Small intestine (tissue), 7 donors: ENCODE data around the gene ATP5PD. TPM values are rescaled to one million over a fixed set of nuclear protein-coding genes. Genes with fewer than 3 reads are reported as not detected.
"Not testable (repeated sequence)": the region's sequence is repeated elsewhere in the genome, so short reads cannot be mapped to it uniquely, and the experiment has no call there.

Experiments used
- DNase-seq, 2 donors: peaks; one replicate each; pipeline versions ENCODE4 v3.0.0 to v3.0.0-alpha.2; 2013
- FAIRE-seq: peaks from 2 replicates; lab custom pipeline; 2012; peaks lifted over from hg19 to GRCh38; lab: Jason Lieb, UNC
- H3K27ac ChIP-seq, 3 donors: one replicate each; pipeline ENCODE4 v1.5.1; 2013; ENCODE audit warnings: low read length in 2 of 3, mild to moderate bottlenecking in 2 of 3, control low read depth in 1 of 3, inconsistent platforms in 1 of 3, low read depth in 1 of 3, moderate library complexity in 1 of 3
- H3K27me3 ChIP-seq, 3 donors: one replicate each; pipeline ENCODE4 v1.6.1; 2013; ENCODE audit warnings: low read length in 3 of 3, inconsistent platforms in 1 of 3; ENCODE audit not compliant: control insufficient read depth in 3 of 3, insufficient read depth in 3 of 3
- H3K36me3 ChIP-seq, 3 donors: one replicate each; pipeline ENCODE4 v1.6.1; 2013; ENCODE audit warnings: low read length in 3 of 3, inconsistent platforms in 1 of 3, low read depth in 1 of 3, mild to moderate bottlenecking in 1 of 3, moderate library complexity in 1 of 3; ENCODE audit not compliant: control insufficient read depth in 3 of 3, insufficient read depth in 2 of 3
- H3K4me1 ChIP-seq, 3 donors: one replicate each; pipeline ENCODE4 v1.6.1; 2013; ENCODE audit warnings: low read length in 2 of 3, inconsistent platforms in 1 of 3, low read depth in 1 of 3, mild to moderate bottlenecking in 1 of 3, moderate library complexity in 1 of 3; ENCODE audit not compliant: control insufficient read depth in 3 of 3, insufficient read depth in 2 of 3
- H3K4me3 ChIP-seq, 3 donors: one replicate each; pipeline ENCODE4 v1.5.1; 2013; ENCODE audit warnings: low read length in 3 of 3, control low read depth in 1 of 3, inconsistent platforms in 1 of 3, low read depth in 1 of 3, mild to moderate bottlenecking in 1 of 3, moderate library complexity in 1 of 3
- H3K9me3 ChIP-seq, 2 donors: one replicate each; pipeline ENCODE4 v1.6.1; 2013; ENCODE audit warnings: low read depth in 1 of 2, low read length in 1 of 2; ENCODE audit not compliant: control insufficient read depth in 2 of 2, insufficient read depth in 1 of 2
- WGBS, 3 donors: extraction: QIAGEN DNeasy Blood & Tissue Kit; methylation state at CpG; one replicate each; pipeline ENCODE4 v1.1.7; 2013; 5-methylcytosine and 5-hydroxymethylcytosine counted together
- polyA plus RNA-seq, 4 donors: library from polyadenylated mRNA; stranded (reverse) in 3 of 4; unstranded in 1 of 4; fragments of 200-250 nt in 3 of 4; fragments of 120-200 nt in 1 of 4; gene quantifications; one replicate each; pipeline versions ENCODE4 v1.2.1 to v1.2.3, GENCODE V29; 2013
- donor health status: healthy with polysubstance abuse.
- donor health status: control.
- donor health status: control.
- donor health status: Bipolar disorder and iron deficiency.
- donor health status: healthy.

Gene ATP5PD
- polyA plus RNA-seq, 4 donors: 286 to 919 (median 609) TPM

DNA sequence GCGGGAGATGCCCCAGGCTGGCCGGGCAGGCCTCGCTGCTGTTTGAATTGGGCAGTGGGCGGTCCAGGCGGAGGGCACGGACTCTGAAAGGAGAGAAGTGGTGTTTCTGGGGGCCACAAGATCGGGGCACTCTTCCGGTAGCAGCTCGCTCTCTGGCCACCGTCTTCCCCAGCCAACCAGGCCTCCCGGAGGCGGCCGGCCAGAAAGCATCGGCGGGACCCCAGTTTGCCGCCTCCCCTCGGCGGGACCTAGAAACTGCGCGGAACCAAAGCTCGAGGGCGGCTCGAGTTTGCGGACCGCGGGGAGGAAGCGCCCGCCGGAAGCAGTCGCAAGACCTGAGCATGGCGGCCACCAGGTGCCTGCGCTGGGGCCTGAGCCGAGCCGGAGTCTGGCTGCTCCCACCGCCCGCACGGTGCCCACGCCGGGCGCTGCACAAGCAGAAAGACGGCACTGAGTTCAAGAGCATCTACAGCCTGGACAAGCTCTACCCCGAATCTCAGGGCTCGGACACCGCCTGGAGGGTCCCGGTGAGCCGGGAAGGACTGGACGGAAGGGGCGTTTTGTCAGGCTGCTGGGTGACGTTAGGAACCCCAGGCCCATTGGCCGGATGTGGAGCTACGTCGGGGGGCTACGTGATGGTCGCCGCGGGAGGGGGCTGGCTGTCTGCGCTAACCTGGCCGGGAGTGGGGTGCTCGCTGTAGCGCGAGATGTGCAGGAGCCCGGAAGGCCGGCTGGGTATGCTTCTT is 34.2 kb downstream of the ATP5PD start, which contains the start of gene MRPL58:
MRPL58 (plus strand) TSS at position 325 of the 746 bp plus-strand sequence; CDS start at position 342, 17 bp downstream.
- H3K27ac ChIP-seq: peak within 1 kb of the TSS; percentile 27 to 93 (median 87)
- FAIRE-seq (no peak), DNase-seq (peak; percentile 76 to 93)
- WGBS, 3 donors: 0 to 2% (median 1%) methylated on average over 57 to 63 of the region's 63 CpGs
- H3K27me3 ChIP-seq: no peaks in the 10 kb centered on the region
- H3K4me3 ChIP-seq: peak within 1 kb of the TSS; percentile 44 to 93 (median 85)
- peaks cover 3 to 15% (median 5%) of the 10 kb centered on the region in 3 donors for H3K4me1 ChIP-seq
- peaks cover 0 to 17% (median 0%) of the 10 kb centered on the region in 3 donors for H3K36me3 ChIP-seq
- H3K9me3 ChIP-seq: no peaks in the 10 kb centered on the region

DNA sequence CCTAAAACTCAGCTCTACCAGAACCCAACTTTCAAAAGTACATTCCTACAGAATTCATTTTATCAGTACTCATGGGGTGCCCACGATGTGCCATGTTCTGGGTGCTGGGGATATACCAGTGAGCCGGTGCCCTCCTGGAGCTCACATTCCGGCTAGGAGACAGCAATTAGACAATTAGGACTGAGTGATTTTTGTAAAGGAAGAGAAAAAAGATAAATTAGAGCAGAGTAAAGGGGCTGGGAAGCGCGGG is 34.7 kb downstream of the ATP5PD start:
- Histone ChIP-seq H3K27ac (peak overlapping the region in 2 of 3 donors; percentile 87 to 93), H3K4me1 (peaks cover 3 to 15% (median 5%) of the 10 kb centered on the region in 3 donors), H3K9me3 (no peaks in the 10 kb centered on the region), H3K4me3 (peak overlapping the region; percentile 44 to 93 (median 85)), H3K27me3 (no peaks in the 10 kb centered on the region), H3K36me3 (peaks cover 0 to 14% (median 0%) of the 10 kb centered on the region in 3 donors)
- no peak for DNase-seq
- WGBS, 3 donors: 17 to 39% (median 26%) methylated on average over 5 of the region's 5 CpGs
- no peak for FAIRE-seq

DNA sequence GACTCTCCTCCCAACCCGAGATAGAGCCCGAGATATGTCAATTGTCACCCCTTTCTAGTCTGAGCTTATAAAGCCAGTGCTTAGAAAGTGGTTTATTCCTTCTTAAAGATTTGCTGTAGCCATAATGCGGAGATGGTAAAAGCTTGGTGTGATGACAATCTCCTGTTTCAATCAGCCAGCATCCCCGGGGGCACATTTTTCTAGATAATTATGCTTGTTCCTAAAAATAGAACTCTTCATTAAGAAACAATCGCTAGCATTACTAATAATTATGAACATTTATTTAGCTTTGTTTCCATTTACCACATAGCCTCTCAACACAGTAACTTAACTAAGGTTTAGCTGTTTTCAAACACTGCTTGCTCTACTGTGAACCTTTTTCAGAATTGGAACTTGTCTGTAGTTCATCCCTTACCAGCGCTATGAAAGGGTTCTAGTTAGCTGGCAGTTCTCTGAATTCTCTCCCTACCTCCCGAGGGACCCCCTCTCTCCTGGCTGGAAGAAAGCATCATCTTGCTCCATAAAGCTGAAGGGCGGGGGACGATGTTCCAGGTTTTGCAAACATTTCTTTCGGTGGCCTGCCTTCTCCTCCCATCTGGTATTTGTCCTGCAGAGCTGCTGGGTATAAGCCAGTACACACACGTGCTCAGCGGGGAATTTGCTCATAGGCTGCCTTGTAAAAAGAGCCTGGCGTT is 35.2 kb downstream of the ATP5PD start:
- no peak for FAIRE-seq
- Histone ChIP-seq H3K4me3 (peak overlapping the region in 1 of 3 donors; percentile 93), H3K9me3 (no peaks in the 10 kb centered on the region), H3K4me1 (peaks cover 3 to 15% (median 5%) of the 10 kb centered on the region in 3 donors), H3K27ac (peak overlapping the region in 2 of 3 donors; percentile 87 to 93), H3K36me3 (peaks cover 0 to 11% (median 0%) of the 10 kb centered on the region in 3 donors), H3K27me3 (no peaks in the 10 kb centered on the region)
- 42 to 69% (median 57%) methylated on average over 13 of the region's 13 CpGs for WGBS, 3 donors
- DNase-seq: peak in 1 of 2 donors; percentile 54

DNA sequence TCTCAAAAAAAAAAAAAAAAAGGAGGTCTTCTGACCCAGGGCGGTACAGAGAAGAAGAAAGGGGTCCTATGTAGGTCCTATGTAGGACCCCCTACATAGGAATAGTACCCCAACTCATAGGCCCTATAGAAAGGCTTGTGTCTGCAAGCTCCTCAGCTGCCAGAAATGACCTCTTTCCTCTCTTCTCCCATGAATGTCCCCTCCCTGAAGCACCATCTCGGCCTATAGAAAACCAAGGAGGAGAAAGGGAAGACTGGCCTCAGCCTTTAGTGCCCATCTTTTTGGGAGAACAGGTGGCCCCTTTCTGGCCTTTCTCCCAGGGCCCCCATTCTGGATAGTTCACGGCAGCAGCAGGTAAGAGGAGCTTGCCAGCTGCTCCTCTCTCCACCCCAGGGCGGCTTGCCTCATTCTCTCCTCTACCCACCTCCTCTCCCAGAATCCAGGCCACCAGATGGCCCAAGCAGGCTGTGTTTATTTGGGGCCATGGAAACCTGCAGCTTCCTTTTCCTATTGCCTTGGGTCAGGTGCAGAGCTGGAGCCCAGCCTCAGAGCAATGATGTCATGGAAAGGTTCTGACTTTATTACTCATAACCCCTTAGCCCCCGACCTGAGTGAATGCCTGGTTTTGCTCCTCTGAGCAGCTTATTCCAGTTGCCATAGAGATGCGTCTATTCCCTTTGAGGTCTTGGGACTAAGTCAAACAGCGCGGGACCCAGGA is 35.9 kb downstream of the ATP5PD start:
- Histone ChIP-seq H3K4me3 (no peak overlapping the region), H3K27me3 (no peaks in the 10 kb centered on the region), H3K36me3 (peaks cover 0 to 5% (median 0%) of the 10 kb centered on the region in 3 donors), H3K4me1 (peaks cover 3 to 15% (median 5%) of the 10 kb centered on the region in 3 donors), H3K9me3 (no peaks in the 10 kb centered on the region), H3K27ac (peak overlapping the region in 2 of 3 donors; percentile 55 to 93)
- WGBS, 3 donors: 60 to 67% (median 61%) methylated on average over 7 to 8 of the region's 8 CpGs
- peak; percentile 56 to 67 for DNase-seq
- FAIRE-seq: no peak

DNA sequence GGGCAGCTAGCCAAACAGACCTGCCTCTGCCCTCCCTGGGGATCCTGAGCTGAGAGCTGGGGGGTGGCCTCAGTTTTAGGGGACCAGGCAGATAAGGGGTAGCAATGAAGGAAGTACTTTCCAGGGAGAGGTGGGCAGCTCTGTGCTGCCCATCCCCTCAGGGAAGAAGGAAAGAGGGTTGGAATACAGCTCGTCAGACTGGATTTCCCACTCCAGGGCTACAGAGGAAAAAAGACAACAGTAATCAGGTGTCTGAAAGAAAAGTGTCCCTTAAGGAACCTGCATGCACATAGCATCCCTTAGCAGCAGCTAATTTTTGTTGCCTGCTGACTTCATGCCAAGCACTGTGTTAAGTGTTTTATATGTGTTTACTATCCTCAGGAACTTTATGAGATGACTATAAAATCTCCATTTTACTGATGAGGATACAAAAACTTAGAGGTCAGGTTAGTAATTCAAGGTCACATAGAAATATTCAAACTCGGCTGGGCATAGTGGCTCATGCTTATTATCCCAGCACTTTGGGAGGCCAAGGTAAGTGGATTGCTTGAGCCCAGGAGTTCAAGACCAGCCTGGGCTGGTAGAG is 37.5 kb downstream of the ATP5PD start:
- H3K36me3 ChIP-seq: peaks cover 0 to 14% (median 4%) of the 10 kb centered on the region in 3 donors
- H3K4me3 ChIP-seq: no peak overlapping the region
- H3K9me3 ChIP-seq: no peaks in the 10 kb centered on the region
- H3K4me1 ChIP-seq: peaks cover 3 to 15% (median 5%) of the 10 kb centered on the region in 3 donors
- 38 to 63% (median 42%) methylated on average over 2 of the region's 2 CpGs for WGBS, 3 donors
- no peaks in the 10 kb centered on the region for H3K27me3 ChIP-seq
- DNase-seq: no peak
- H3K27ac ChIP-seq: no peak overlapping the region
- no peak for FAIRE-seq

DNA sequence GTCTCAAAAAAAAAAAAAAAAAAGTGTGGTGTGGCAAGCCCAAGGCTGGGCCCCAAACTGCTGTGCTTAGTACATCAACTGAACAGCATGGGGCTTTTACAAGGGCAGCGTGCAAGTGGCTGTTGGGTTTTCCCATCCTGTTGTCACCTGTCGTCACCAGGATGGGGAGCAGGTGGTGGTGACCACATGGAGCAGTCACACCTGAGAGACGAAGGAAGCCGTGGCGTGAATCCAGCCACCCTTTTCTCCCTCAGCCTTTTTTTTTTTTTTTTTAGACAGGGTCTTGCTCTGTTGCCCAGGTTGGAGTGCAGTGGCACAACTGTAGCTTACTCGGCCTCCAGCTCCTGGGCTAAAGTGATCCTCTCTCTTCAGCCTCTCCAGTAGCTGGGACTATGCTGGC is 38.4 kb downstream of the ATP5PD start:
- WGBS, 3 donors: 78 to 93% (median 86%) methylated on average over 6 of the region's 6 CpGs
- DNase-seq: no peak
- Histone ChIP-seq H3K36me3 (peaks cover 0 to 23% (median 4%) of the 10 kb centered on the region in 3 donors), H3K9me3 (no peaks in the 10 kb centered on the region), H3K27me3 (no peaks in the 10 kb centered on the region), H3K27ac (no peak overlapping the region), H3K4me3 (no peak overlapping the region), H3K4me1 (peaks cover 0 to 9% (median 1%) of the 10 kb centered on the region in 3 donors)
- FAIRE-seq: no peak

DNA sequence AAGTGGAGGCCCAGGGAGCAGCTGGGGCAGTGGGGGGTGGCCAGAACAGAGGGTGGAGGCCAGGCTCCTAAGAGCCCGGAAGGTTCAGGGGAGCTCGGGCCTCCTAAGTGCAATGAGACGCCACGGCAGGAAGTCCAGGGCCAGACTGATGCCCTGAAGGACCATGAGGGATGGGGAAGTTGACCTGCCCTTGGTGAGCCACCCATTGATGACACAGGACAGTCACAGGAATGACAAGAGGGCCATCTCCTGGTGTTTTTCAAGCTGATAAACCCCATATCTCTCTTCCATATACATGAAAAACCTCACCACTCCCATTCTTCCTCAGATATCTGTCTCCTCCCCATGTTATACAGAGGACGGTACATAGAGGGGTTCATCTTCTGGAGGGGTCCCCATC is 40.1 kb downstream of the ATP5PD start:
- DNase-seq (no peak), FAIRE-seq (no peak)
- no peak overlapping the region for H3K4me3 ChIP-seq
- no peaks in the 10 kb centered on the region for H3K27me3 ChIP-seq
- WGBS, 3 donors: 78 to 84% (median 80%) methylated on average over 5 of the region's 5 CpGs
- peaks cover 0 to under 1% (median 0%) of the 10 kb centered on the region in 3 donors for H3K4me1 ChIP-seq
- peaks cover 0 to 38% (median 13%) of the 10 kb centered on the region in 3 donors for H3K36me3 ChIP-seq
- no peak overlapping the region for H3K27ac ChIP-seq
- no peaks in the 10 kb centered on the region for H3K9me3 ChIP-seq

DNA sequence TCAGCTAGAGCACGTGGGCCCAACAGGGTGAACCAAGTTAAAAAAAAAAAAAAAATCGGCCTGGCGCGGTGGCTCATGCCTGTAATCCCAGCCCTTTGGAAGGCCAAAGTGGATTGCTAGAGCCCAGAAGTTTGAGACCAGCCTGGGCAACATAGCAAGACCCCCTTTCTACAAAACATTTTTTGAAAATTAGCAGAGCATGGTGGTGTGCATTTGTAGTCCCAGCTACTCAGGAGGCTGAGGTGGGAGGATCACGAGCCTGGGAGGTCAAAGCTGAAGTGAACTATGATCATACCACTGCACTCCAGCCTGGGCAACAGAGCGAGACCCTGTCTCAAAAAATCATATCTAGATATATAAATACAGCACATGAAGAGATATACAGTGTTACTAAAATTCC is 40.7 kb downstream of the ATP5PD start:
- 89 to 93% (median 92%) methylated on average over 6 of the region's 6 CpGs for WGBS, 3 donors
- H3K4me1 ChIP-seq, H3K27me3 ChIP-seq, H3K27ac ChIP-seq, DNase-seq, H3K4me3 ChIP-seq, H3K9me3 ChIP-seq, FAIRE-seq: not testable (repeated sequence)
- H3K36me3 ChIP-seq: peaks cover 0 to 43% (median 13%) of the 10 kb centered on the region in 3 donors
